ENCODE data around the gene ANKRD28. TPM values are rescaled to one million over a fixed set of nuclear protein-coding genes. Genes with fewer than 3 reads are reported as not detected.
"Not testable (repeated sequence)": the region's sequence is repeated elsewhere in the genome, so short reads cannot be mapped to it uniquely, and the experiment has no call there.

The ANKRD28 gene
- total RNA-seq (2014; rRNA removed; shearing (Covaris generic); ENCODE audit: low replicate concordance), result 70.3 and 113 TPM in 2 replicates

DNA sequence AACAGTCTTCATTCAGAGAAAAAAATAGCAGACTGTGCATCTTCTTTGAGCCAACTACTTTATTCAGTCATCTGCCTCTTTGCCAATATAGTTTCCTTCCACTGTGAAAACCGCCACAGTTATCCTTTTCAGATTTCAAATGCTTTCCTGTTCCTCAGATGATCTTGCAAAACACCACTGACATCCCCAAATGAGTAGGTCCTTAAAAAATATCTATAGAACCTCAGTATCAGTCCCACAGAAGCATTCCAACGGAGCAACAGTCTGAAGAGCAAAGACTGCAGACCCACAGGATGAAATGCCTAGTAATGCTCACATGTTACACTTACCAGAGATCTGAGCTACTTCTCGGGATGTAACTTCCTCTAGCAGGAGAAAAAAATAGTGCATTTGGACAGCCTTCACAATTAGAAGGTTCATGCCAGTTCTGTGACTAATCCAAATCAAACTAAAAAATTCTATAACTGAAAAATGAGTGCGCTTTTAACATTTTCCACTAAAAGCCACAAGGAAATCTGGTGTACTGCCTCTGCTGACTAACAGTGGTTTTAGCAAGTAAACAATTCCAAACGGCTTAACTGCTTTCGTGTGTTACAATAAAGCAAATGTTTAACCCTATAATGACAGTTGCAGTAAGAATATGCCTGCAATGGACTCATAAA is at the start of gene ANKRD28:
TSS of gene ANKRD28 (minus strand) at position 338 of the 662 bp plus-strand sequence. CDS start 1,458 bp downstream, outside the sequence.
- H3K36me3 ChIP-seq (ENCODE audit: insufficient read depth, low read length), result peaks cover 10% of the 10 kb centered on the region
- H3K9me3 ChIP-seq (ENCODE audit: low read length), result no peaks in the 10 kb centered on the region
- H3K4me1 ChIP-seq (ENCODE audit: low read length), result peaks cover 86% of the 10 kb centered on the region
- peak within 1 kb of the TSS; percentile 93 for H3K4me2 ChIP-seq (ENCODE audit: low read depth, low read length, poor library complexity, severe bottlenecking)
- peak within 1 kb of the TSS; percentile 68 for H3K9ac ChIP-seq (ENCODE audit: low read length)
- no peaks in the 10 kb centered on the region for H3K9me2 ChIP-seq (replicated peaks; ENCODE audit: insufficient read depth, low read length)
- no peaks in the 10 kb centered on the region for H4K20me1 ChIP-seq (ENCODE audit: insufficient read depth, low read depth, low read length)
- DNase-seq, result peak; percentile 71
- no peak within 1 kb of the TSS for H2AFZ ChIP-seq (ENCODE audit: low read length)
- peak within 1 kb of the TSS; percentile 95 for H3K27ac ChIP-seq (ENCODE audit: low read length)
- H3K79me2 ChIP-seq (ENCODE audit: low read length), result peaks cover 100% of the 10 kb centered on the region
- no peaks in the 10 kb centered on the region for H3K27me3 ChIP-seq (ENCODE audit: low read length)
- H3K4me3 ChIP-seq (ENCODE audit: low read length), result peak within 1 kb of the TSS; percentile 64

DNA sequence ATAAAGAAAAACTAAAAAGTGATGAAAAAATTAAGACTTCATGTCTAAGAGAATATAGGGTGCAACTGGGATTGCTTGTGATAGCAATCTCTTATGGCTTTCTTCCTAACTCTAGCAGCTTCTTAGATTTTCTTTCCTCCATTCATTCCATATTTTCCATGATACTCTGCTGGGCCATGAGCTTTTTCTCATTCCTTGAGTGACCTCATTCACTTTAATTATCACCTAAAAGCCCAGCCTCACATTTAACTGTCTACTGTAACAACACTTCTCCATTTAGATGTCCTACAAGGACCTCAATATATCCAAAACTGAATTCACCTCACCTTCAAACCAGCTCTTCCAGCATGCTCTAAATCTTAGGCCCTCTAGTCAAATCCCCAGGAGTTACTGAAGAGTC is 49.5 kb upstream of the ANKRD28 start:
- H3K4me3 ChIP-seq (ENCODE audit: low read length), result no peak overlapping the region
- H3K27me3 ChIP-seq (ENCODE audit: low read length), result no peaks in the 10 kb centered on the region
- no peaks in the 10 kb centered on the region for H4K20me1 ChIP-seq (ENCODE audit: insufficient read depth, low read depth, low read length)
- peaks cover 18% of the 10 kb centered on the region for H3K36me3 ChIP-seq (ENCODE audit: insufficient read depth, low read length)
- H3K9ac ChIP-seq (ENCODE audit: low read length), result no peak overlapping the region
- peaks cover 98% of the 10 kb centered on the region for H3K79me2 ChIP-seq (ENCODE audit: low read length)
- no peak overlapping the region for H3K27ac ChIP-seq (ENCODE audit: low read length)
- H3K9me2 ChIP-seq (replicated peaks; ENCODE audit: insufficient read depth, low read length), result no peaks in the 10 kb centered on the region
- H3K9me3 ChIP-seq (ENCODE audit: low read length), result peaks cover 4% of the 10 kb centered on the region
- no peak overlapping the region for H3K4me2 ChIP-seq (ENCODE audit: low read depth, low read length, poor library complexity, severe bottlenecking)
- no peak for DNase-seq
- no peaks in the 10 kb centered on the region for H3K4me1 ChIP-seq (ENCODE audit: low read length)
- H2AFZ ChIP-seq (ENCODE audit: low read length), result no peak overlapping the region

DNA sequence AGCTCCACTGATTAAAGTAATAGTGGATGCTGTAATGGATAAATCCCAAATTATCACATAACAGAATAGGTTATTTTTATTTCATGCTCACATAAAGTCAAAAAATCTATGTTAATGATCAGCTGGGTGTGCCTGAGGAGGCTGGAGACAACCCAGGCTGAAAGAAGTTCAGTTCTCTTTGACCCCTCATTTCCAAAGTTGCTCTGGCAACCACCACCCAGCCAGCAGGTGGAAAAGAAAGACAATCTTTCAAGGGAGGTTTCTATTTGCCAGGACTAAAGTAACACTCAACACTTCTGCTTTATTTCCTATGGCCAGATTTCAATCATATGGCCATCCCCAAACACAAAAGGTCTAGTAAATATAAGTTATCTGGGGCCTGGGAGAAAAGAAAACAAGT is 48.8 kb upstream of the ANKRD28 start:
- H3K9me3 ChIP-seq (ENCODE audit: low read length), result peaks cover under 1% of the 10 kb centered on the region
- DNase-seq, result no peak

DNA sequence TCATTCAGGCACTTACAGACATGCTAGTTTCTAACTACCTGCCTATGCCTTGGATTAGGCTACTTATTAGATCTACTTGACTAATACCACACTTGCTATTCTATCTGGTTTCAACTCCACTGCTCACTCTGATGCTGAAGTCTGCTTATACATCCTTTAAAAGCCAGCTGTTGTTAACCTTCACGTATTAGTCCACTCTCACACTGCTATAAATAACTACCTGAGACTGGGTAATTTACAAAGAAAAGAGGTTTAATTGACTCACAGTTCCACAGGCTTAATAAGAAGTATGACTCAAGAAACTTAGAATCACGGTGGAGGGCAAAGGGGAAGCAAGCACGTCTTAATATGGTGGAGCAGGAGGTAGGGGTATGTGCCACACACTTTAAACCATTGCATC is 47.7 kb upstream of the ANKRD28 start:
- Histone ChIP-seq H3K4me3 (ENCODE audit: low read length) (no peak overlapping the region), H3K27ac (ENCODE audit: low read length) (no peak overlapping the region), H3K9ac (ENCODE audit: low read length) (no peak overlapping the region), H3K36me3 (ENCODE audit: insufficient read depth, low read length) (peaks cover 5% of the 10 kb centered on the region; the same call in 1 of the 2 replicates), H3K4me2 (ENCODE audit: low read depth, low read length, poor library complexity, severe bottlenecking) (no peak overlapping the region), H3K27me3 (ENCODE audit: low read length) (no peaks in the 10 kb centered on the region), H3K4me1 (ENCODE audit: low read length) (no peaks in the 10 kb centered on the region), H2AFZ (ENCODE audit: low read length) (no peak overlapping the region), H3K79me2 (ENCODE audit: low read length) (peaks cover 97% of the 10 kb centered on the region), H3K9me2 (replicated peaks; ENCODE audit: insufficient read depth, low read length) (no peaks in the 10 kb centered on the region), H4K20me1 (ENCODE audit: insufficient read depth, low read depth, low read length) (no peaks in the 10 kb centered on the region), H3K9me3 (ENCODE audit: low read length) (peaks cover under 1% of the 10 kb centered on the region; the same call in 1 of the 2 replicates)
- DNase-seq, result no peak

More for the DNA sequence above, 48.8 kb upstream of the ANKRD28 start:
- no peaks in the 10 kb centered on the region for H4K20me1 ChIP-seq (ENCODE audit: insufficient read depth, low read depth, low read length)
- peaks cover 12% of the 10 kb centered on the region for H3K36me3 ChIP-seq (ENCODE audit: insufficient read depth, low read length)
- no peak overlapping the region for H3K27ac ChIP-seq (ENCODE audit: low read length)
- no peaks in the 10 kb centered on the region for H3K9me2 ChIP-seq (replicated peaks; ENCODE audit: insufficient read depth, low read length)
- H3K4me2 ChIP-seq (ENCODE audit: low read depth, low read length, poor library complexity, severe bottlenecking), result no peak overlapping the region
- H3K79me2 ChIP-seq (ENCODE audit: low read length), result peaks cover 96% of the 10 kb centered on the region
- no peak overlapping the region for H2AFZ ChIP-seq (ENCODE audit: low read length)
- no peaks in the 10 kb centered on the region for H3K4me1 ChIP-seq (ENCODE audit: low read length)
- H3K4me3 ChIP-seq (ENCODE audit: low read length), result no peak overlapping the region
- H3K9ac ChIP-seq (ENCODE audit: low read length), result no peak overlapping the region
- H3K27me3 ChIP-seq (ENCODE audit: low read length), result no peaks in the 10 kb centered on the region

DNA sequence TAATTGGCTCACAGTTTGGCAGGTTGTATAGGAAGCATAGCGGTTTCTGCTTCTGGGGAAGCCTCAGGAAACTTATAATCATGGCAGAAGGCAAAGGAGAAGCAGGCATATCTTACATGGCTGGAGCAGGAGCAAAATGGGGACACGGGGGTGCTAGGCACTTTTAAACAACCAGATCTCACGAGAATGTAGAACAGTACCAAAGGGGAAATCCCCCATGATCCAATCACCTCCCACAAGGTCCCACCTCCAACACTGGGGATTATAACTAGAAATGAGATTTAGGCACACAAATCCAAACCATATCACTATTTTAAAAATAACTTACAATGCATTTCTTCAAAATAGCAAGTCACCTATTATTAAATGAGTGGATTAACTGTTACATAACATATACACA is 47.1 kb upstream of the ANKRD28 start:
- Histone ChIP-seq H3K9me2 (replicated peaks; ENCODE audit: insufficient read depth, low read length) (no peaks in the 10 kb centered on the region), H3K4me2 (ENCODE audit: low read depth, low read length, poor library complexity, severe bottlenecking) (no peak overlapping the region), H3K27me3 (ENCODE audit: low read length) (no peaks in the 10 kb centered on the region), H3K4me1 (ENCODE audit: low read length) (no peaks in the 10 kb centered on the region), H3K36me3 (ENCODE audit: insufficient read depth, low read length) (peaks cover 5% of the 10 kb centered on the region; the same call in 1 of the 2 replicates), H3K9ac (ENCODE audit: low read length) (no peak overlapping the region), H4K20me1 (ENCODE audit: insufficient read depth, low read depth, low read length) (no peaks in the 10 kb centered on the region), H3K9me3 (ENCODE audit: low read length) (peaks cover 5% of the 10 kb centered on the region; the same call in 1 of the 2 replicates), H2AFZ (ENCODE audit: low read length) (no peak overlapping the region), H3K79me2 (ENCODE audit: low read length) (peaks cover 99% of the 10 kb centered on the region), H3K4me3 (ENCODE audit: low read length) (no peak overlapping the region), H3K27ac (ENCODE audit: low read length) (no peak overlapping the region)
- DNase-seq, result no peak

DNA sequence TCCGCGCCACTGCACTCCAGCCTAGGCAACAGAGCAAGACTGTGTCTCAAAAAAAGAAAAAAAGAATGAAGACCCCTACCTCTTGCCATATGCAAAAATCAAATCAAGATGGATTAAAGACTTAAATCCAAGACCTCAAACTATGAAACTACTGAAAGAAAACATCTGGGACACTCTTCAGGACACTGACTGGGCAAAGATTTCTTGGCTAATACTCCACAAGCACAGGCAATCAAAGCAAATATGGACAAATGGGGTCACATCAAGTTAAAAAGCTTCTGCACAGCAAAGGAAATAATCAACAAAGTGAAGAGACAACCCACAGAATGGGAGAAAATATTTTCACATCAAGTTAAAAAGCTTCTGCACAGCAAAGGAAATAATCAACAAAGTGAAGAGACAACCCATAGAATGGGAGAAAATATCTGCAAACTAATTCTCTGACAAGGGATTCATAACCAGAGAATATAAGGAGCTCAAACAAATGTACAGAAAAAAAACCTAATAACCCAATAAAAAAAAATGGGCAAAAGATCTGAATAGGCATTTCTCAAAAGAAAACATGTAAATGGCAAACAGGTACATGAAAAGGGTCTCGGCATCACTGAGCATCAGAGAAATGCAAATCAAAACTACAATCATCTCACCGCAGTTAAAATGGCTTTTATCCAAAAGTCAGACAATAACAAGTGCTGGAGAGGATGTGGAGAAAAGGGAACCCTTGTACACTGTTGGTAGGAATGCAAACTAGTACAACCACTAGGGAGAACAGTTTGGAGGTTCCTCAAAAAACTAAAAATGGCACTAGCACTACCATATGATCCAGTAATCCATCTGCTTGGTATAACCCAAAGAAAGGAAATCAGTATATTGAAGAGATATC is 43.6 kb upstream of the ANKRD28 start:
- peaks cover 11% of the 10 kb centered on the region for H3K9me3 ChIP-seq (ENCODE audit: low read length)
- not testable (repeated sequence) for H3K27ac ChIP-seq (ENCODE audit: low read length); H3K27me3 ChIP-seq (ENCODE audit: low read length); H3K4me1 ChIP-seq (ENCODE audit: low read length); H3K4me2 ChIP-seq (ENCODE audit: low read depth, low read length, poor library complexity, severe bottlenecking); H3K9ac ChIP-seq (ENCODE audit: low read length); H2AFZ ChIP-seq (ENCODE audit: low read length); H3K9me2 ChIP-seq (replicated peaks; ENCODE audit: insufficient read depth, low read length); H4K20me1 ChIP-seq (ENCODE audit: insufficient read depth, low read depth, low read length); DNase-seq; H3K4me3 ChIP-seq (ENCODE audit: low read length)
- H3K79me2 ChIP-seq (ENCODE audit: low read length), result peaks cover 99% of the 10 kb centered on the region
- H3K36me3 ChIP-seq (ENCODE audit: insufficient read depth, low read length), result peaks cover 11% of the 10 kb centered on the region; the same call in 1 of the 2 replicates

DNA sequence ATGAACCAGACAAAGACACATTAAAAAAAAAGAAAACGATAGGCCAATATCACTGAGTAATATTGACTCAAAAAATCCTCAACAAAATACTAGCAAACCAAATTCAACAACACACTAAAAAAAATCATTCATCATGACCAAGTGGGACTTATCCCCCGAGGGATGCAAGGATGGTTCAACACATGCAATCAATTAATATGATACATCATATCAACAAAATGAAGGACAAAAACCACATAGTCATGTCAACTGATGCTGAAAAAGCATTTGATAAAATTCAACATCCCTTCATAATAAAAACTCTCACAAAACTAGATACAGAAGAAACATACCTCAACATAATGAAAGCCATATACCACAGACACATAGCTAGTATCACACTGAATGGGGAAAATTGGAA is 41.8 kb upstream of the ANKRD28 start:
- H3K9me2 ChIP-seq (replicated peaks; ENCODE audit: insufficient read depth, low read length), result no peaks in the 10 kb centered on the region
- no peaks in the 10 kb centered on the region for H3K27me3 ChIP-seq (ENCODE audit: low read length)
- DNase-seq, result no peak
- H3K9me3 ChIP-seq (ENCODE audit: low read length), result peaks cover 11% of the 10 kb centered on the region
- H3K27ac ChIP-seq (ENCODE audit: low read length), result no peak overlapping the region
- no peaks in the 10 kb centered on the region for H3K4me1 ChIP-seq (ENCODE audit: low read length)
- peaks cover 9% of the 10 kb centered on the region; the same call in 1 of the 2 replicates for H4K20me1 ChIP-seq (ENCODE audit: insufficient read depth, low read depth, low read length)
- H3K9ac ChIP-seq (ENCODE audit: low read length), result no peak overlapping the region
- no peak overlapping the region for H2AFZ ChIP-seq (ENCODE audit: low read length)
- H3K79me2 ChIP-seq (ENCODE audit: low read length), result peaks cover 99% of the 10 kb centered on the region
- H3K4me3 ChIP-seq (ENCODE audit: low read length), result no peak overlapping the region
- no peak overlapping the region for H3K4me2 ChIP-seq (ENCODE audit: low read depth, low read length, poor library complexity, severe bottlenecking)
- H3K36me3 ChIP-seq (ENCODE audit: insufficient read depth, low read length), result peaks cover 11% of the 10 kb centered on the region; the same call in 1 of the 2 replicates

DNA sequence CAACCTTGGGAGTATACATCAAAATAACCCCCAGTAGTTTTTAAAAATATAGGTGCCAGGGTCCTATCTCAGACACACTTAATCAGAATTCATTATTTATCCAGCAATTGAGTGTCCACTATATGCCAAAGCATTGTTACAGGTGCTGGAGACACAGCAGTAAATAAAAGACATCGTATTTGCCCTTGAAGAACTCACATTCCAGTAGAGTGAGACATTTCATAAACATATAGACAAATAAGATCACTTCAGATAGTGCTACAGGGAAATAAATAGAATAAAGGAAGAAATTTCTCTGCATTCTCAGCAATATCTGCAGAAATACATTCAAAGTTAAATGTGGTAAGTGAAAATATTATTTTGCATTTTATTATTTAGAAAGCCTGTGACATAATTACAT is 34.1 kb upstream of the ANKRD28 start:
- DNase-seq, result no peak
- peaks cover 98% of the 10 kb centered on the region for H3K79me2 ChIP-seq (ENCODE audit: low read length)

More for the DNA sequence above, 34.1 kb upstream of the ANKRD28 start:
- Histone ChIP-seq H4K20me1 (ENCODE audit: insufficient read depth, low read depth, low read length) (peaks cover 23% of the 10 kb centered on the region), H2AFZ (ENCODE audit: low read length) (no peak overlapping the region), H3K36me3 (ENCODE audit: insufficient read depth, low read length) (no peaks in the 10 kb centered on the region), H3K4me2 (ENCODE audit: low read depth, low read length, poor library complexity, severe bottlenecking) (no peak overlapping the region), H3K4me1 (ENCODE audit: low read length) (peaks cover 14% of the 10 kb centered on the region), H3K4me3 (ENCODE audit: low read length) (no peak overlapping the region), H3K9ac (ENCODE audit: low read length) (no peak overlapping the region), H3K9me2 (replicated peaks; ENCODE audit: insufficient read depth, low read length) (no peaks in the 10 kb centered on the region), H3K27me3 (ENCODE audit: low read length) (no peaks in the 10 kb centered on the region), H3K27ac (ENCODE audit: low read length) (no peak overlapping the region), H3K9me3 (ENCODE audit: low read length) (no peaks in the 10 kb centered on the region)

All from Karpas-422 (cell line).